HL-60/S4 treated with retinoic acid at 250 ng/mL for 4 days and 3 days (cell line): Measurements from ENCODE around the gene SMAD6.
"Not testable (repeated sequence)": the region's sequence is repeated elsewhere in the genome, so short reads cannot be mapped to it uniquely, and the experiment has no call there.

ENCODE experiments used
- in situ Hi-C: fragments of 300-500 bp; cut with MboI; formaldehyde crosslinking; loops from 2 replicates; pipeline ENCODE4 v1.7.0; 2022; ENCODE audit warnings: low sequenced_read_pairs

Gene SMAD6

DNA sequence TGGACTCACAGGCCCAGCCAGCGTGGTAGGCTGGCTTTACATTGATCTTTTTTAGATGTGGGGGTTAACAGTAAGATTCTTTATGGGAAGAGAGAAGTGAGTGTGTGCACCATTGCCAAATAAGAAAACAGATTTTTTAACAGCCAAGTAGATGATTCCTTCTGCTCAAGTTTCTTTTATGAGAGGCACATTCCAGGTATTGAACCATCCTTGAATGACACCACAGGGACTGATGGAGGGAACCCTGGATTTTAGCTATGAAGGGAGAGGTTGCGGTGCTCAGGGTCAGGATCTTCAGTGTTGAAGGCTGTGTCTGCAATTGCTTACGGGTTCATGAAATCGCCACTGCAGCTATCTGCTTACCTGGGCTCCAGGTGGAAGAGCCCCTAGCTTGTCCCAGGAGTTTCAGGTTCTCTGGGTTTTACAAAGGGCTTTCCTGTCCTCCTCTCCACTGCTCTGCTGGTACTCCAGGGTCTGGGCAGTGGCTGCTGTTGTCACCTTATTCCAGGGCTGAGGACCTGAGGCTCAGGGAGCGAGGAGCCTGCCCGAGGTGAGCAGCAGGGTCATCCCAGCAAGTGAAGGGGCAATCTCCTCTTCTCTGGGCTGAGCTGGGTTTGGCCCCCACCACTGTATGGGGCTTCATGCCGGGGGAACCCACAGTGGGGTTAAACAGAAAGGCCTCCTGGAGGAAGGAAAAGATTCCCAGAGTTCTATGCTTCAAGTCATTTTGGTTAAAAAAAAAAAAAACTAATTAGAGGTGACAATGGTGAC, 53.4 kb downstream of the SMAD6 start:
- in situ Hi-C loops: no loop called here

DNA sequence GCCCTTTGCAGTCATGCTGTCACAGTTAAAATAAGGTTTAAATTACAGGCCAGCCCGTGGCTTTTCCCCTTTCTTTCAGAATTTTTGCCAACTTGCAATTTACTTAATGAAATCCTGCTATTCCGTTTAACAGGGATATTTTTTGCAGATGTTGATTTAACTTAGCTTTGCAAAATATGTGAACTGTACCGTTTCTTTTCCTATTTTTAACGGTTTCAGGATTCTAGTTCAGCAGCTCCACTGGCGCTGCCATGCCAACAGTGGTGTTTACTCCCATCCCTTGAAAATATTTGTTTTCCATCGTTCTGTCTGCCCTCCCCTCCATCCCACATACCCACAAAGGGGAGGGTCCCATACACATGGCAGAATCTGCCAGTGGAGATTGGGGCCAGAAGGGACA, 54.3 kb downstream of the SMAD6 start:
- in situ Hi-C loops: no loop called here

DNA sequence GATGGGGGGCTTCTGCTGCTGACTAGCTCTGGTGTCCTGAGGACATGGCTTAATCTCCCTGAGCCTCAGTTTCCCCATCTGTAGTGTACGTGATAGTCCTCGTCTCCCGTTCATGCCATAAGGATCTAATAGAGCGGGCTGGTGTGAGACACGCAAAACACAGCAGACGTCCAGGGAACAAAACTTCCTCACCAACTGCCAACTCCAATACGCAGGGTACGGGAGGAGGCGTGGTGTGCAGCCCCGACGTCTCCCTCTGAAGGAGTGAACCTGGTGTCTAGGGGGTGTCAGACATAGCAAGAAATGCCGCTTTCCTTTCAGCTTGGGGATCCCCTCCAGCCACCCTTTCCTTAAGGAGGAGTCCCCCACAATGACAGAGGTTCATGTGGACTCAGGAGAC, 55.0 kb downstream of the SMAD6 start:
- in situ Hi-C loops: no loop called here

DNA sequence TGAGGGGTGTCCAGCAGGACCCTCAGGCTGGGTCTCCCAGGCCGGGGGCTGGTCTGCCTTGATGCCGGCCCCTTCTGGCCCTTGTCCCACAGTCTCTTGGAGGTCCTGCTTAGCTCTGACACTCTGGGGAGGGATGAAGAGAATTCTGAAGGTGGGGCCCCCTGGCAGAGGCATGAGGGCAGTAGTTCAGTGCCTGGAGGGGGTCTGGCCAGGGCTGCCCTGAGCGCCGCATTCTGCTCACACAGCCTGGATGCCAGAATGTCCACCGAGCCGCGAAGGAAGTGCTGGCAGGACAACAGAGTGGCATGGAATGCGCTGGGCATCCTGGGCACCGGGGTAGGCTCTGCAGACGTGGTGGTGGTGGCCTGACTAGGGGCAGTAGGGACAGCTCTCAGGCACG, 55.5 kb downstream of the SMAD6 start:
- in situ Hi-C loops: no loop called here

DNA sequence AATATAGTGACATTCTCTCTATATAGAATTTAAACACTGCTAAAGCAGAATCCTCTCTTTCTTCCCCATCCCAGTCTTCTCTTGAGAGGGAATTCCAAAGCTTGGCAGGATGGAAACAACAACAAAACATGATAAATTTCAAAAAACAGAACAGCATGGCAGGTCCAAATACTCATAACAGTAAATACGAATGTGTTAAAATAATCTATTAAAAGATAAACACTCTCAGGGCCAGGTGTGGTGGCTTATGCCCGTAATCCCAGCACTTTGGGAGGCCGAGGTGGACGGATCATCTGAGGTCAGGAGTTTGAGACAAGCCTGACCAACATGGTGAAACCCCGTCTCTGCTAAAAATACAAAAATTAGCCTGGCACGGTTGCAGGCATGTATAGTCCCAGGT, 56.2 kb downstream of the SMAD6 start:
- in situ Hi-C loops: not testable (repeated sequence)

DNA sequence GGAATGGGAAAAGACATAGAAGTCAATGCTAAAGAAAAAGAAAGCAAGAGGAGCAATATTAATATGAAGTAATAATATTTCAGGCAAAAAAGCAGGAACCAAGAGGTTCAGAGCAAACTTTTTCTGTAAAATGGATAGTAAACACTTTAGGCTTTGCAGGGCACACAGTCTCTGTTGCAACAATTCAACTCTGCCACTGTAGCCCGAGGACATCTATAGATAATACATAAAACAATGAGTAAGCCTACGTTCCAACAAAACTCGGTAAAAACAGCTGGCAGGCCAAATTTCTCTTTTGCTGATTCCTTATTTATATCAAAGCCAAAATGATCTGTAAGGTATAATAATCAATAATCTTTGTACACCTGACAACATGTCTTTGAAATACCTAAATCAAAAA, 56.8 kb downstream of the SMAD6 start:
- in situ Hi-C loops: no loop called here

DNA sequence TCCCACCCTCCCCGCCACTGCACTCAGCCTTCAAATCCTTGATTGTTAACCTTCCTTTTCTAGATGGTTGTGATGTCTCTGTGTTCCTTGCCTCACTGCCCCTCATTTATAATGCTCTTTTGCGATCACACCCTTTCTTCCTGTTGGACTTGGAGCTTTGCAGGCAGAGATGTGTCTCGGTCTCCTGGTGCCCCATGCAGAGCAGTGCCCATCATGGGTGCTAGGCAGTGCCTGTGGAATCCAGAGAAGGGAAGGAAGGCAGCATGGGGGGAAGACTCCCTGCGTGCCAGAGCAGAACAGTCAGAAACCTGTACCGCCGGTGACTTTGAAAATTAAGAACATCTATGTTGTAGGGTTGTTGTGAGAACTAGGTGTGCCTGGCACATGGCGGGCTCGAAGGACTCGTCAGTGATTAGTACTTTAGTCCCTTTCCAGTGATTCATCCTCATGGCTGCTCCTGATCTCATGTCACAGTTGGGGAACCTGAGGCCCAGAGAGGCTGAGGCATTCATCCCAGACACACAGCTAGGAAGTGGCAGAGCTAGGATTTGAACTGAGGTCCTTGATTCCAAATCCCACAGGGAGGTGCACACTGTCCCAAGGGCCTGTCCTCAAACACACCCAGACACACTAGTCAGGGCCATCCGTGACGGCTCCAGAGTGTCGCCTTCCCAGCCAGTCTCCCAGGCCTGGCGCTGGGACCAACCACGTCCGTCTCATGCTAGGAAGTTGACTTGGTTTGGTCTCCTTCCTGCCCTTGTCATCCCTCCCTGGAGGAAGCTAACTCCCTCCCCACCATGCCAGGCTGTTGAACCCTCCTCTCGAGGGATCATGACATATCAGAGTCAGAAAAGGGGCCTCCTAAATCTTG, 58.3 kb downstream of the SMAD6 start:
- in situ Hi-C loops: no loop called here

DNA sequence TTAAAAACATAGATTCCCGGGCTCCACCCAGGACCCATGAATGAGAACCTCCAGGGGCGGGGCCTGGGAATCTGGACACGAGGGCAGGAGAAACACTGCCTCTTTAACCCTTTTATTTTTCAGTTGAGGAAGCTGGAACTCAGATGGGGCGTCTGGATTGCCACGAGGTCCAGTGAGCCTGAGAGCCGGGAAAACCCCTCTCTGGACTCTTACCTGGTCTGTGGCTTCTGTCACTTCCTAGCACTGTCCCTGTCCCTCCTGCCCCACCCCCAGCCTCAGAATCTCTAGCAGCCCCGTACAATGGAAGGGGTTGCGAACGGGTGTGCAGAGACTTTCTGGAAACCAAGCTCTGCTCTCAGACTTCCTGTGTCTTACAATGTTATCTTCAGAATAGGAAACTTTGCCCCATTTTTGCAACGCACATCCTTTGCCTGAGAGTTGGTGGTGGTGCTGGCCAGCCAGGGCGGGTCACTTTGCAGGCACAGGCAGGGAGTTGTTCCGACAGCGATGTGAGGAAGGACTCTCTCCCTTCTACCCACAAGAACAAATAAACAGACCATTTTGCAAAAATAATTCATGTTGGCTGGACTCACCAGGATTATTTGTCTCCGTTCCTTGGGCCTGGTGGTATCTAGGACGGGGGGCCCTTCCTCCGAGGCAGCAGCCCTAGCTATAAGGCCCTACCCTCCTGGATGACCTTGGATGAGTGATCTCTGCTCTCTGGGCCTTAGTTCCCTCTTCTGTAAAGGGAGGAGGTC, 59.1 kb downstream of the SMAD6 start:
- in situ Hi-C loops: no loop called here

DNA sequence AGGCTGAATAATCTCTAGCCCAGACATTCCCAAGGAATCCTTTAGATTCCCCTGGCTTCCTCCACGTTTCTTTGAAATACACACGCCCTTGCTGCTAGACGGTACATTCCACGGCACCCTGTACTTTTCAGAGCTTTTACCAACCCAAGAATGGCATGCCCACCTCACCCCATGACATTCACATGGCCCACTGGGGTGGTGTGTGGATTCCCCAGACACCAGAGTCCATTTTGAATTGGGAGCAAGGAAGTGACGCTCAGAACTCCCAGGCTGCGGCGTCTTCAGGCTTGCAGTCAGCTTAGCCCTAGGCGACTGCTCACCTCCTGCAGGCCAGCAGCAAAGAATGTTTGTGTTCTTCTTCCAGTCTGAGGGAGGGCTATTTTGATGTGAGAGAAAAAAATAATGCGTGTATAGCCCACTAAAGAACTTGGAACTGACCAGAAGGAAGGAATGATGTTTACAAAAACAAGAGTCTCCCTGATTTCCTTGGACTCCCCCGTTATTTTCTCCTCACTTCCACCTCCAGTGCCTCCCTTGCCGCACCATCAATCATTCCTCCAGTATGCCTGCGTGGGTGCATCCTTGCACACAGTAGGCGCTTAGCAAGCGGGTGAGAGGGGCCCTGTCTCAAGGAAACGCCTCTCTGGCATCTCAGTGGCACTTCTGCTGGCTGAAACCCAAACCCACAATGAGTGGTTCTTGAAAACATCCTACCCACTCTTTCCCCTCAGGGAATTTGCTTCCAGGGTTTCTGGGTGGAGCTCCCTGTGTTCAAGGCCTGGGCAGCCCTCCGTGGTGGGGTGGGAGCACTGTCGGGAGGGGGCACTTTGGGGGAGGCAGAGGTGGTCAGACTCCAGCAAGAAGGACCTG, 59.9 kb downstream of the SMAD6 start:
- in situ Hi-C loops: no loop called here

DNA sequence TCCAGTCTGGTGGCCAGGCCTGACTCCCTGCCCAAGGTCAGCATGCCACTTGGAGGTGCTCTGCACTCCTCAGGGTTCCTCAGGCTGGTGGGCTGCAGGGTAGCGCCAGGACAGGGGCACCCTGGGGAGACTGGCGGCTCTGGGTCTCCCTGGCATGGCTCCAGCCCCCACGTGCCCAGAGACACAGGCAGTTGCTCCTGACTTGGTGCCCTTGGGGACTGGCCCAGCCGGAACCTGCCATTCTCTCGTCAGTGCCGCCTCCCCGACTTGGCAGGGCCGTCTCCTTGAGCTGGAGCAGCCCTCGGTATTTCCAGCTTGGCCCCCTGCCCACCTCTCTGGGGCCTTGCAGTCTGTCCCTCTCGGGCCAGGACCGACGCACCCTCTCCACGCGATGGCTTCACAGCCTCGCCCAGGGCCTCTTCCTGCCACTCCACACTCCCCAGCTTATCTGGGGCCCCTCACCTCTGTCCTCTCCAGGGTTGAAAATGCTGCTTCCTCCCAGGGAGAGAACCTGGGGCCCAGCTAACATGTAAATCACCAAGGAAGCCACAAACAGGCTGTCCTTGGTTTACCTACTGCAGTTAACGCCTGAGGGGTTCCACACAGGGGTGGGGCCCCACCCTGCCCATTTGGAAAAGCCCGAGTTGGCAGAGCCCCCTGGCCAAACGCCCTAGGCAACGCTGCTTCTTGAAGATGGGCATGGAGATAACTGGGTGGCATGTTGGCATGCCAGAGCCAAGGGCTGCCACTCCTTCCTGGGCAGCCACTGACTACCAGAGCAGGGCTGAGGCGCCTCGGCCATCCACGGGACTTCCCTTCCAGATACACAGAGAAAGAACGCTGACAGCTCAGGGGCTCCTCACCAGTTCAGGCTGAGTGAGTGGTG, 61.4 kb downstream of the SMAD6 start:
- in situ Hi-C loops: no loop called here

DNA sequence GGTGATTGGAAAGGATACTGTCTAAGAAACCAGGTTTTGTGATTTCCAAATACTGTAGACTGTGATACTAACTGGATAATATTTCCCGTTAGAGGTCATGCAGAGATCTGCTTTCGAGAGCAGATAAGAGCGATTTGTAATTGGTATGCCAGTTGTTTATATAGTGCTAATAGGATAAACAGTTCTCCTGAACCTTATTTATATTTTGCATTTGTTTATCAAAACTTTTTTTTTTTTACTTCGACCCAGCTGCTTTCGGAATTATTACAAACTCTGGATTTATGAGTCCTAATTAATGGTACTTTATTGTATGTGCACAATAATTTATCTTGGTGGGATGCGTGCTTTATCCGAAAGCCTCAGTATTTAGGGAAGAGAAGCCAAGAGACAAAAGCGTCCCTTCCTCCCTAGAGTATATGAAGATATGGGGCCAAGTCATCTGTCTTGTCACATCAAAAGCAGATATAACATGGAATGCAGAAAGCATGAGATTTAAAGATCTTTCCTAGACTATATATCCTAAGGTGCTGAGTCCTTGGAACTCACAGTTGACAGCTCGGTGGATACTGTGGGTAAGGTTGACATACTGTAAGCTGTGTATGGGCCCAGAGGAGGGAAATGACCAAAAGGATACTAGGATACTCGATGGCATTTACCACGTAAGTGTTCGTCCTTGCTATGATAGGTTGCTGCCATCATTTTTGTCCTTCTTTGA, 62.2 kb downstream of the SMAD6 start:
- in situ Hi-C loops: no loop called here

DNA sequence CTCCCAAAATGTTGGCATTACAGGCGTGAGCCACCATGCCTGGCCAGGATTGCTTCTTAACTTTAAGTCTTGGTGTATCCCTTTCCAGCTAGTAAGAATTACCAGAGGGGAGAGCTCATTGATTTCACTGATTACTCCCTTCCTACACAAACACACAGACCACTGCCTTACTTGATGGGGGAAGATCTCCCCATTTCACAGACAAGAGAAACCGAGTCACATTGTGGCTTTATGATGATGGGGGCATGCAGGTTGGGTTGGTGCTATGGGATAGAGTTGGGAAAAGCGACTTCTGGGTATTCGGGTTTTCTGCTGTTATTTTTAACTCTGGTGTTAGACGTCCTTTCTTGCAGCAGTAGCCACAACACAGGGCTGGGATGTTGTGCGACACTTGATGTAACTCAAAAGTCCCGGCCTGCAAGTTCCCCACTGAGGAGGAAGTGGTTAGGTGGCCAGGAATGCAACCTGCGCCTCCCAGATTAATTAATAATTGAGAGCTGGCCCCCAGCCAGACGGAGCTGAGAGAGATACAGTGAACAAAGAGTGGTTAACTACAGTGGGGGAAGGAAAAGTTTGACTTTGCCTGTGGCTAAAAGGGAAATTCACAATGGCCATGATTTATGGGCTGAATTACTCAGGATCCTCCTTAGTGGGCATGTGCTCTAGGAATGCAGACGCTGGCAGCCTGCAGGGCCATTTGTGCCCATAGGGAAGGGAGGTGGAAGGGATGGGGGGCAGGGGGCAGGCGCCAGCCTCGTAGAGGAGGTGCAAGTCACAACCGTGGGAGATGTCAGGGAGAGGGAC, 63.6 kb downstream of the SMAD6 start:
- in situ Hi-C loops: no loop called here

DNA sequence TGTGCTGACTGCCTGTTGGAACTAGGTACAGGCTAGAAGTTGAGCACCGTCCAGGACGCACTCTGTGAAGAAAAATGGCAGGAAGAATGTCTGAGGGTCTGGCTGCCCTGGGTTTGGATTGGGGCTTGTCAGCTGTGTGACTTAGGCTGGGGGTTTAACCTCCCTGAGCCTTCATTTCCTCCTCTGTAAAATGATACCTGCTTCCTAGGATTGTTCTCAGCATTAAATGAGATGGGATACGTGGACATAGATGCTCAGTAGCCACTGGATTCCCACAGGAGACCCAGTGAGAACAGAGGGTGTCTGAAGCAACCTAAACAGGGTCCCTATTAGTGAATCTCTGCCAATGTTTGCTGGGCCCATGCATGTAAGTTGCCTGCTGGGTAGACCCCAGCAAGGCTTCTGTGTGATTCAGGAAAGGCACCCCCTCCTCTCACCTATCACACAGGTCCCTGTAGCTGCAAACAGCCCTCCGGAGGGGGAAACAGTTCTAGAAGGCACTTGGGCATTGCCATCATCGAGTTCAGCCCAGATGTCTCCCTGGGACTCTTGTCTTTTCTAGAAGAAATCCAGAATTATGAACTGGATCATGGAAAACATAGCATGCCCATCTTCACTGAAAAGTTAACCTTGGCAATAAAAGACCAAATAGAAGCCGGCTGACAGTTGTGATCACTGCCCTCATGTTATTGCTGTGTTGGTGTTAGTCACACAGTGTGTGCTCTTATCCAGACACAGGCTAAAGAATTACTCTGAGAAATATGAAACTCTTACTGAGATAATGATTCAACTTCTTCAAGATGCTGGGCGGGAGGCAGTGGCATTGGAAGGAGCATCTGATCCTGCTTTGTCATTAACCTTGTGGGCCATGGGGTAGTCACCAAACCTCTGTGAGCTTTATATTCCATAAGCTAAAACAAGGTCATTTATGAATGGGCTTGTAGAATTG, 64.5 kb downstream of the SMAD6 start:
- in situ Hi-C loops: no loop called here

DNA sequence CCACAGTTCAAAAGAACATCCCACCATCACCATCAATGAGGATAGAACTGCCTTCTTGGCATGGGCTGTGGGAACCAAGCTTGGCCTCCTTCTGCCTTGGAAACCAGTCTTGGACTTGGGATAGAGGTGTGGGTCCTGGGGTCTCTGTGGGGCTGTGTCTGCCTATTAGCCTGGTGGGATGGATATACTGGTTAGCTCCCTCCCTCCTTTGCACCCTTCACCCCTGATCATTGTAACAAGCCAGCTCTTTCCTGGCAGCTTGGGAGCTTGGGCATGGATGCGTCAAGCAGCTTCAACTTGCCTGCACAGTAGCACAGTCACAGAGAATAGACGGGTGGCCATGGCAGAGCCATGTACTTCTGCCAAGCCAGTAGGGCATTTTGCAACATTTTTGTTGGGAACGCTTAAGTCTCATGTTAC, 65.2 kb downstream of the SMAD6 start:
- in situ Hi-C loops: no loop called here

DNA sequence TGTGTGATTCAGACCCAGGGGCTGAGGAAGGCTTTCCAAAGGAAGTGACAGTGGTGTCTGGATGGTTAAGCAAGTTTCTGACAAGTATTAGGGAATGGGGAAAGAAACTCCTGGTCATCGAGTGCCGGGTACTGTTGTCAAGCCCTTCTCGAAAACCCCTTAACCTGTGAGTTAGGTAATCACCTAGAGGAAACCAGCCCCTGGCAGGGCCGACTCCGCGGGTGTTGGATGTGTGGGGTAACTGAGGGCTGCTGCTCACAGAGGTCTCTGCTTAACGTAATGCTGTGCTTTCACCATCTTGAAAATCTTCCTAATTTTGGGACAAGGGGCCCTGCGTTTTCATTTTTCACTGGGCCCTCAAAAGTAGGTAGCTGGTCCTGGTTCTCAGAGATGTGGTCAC, 67.0 kb downstream of the SMAD6 start:
- in situ Hi-C loops: no loop called here

DNA sequence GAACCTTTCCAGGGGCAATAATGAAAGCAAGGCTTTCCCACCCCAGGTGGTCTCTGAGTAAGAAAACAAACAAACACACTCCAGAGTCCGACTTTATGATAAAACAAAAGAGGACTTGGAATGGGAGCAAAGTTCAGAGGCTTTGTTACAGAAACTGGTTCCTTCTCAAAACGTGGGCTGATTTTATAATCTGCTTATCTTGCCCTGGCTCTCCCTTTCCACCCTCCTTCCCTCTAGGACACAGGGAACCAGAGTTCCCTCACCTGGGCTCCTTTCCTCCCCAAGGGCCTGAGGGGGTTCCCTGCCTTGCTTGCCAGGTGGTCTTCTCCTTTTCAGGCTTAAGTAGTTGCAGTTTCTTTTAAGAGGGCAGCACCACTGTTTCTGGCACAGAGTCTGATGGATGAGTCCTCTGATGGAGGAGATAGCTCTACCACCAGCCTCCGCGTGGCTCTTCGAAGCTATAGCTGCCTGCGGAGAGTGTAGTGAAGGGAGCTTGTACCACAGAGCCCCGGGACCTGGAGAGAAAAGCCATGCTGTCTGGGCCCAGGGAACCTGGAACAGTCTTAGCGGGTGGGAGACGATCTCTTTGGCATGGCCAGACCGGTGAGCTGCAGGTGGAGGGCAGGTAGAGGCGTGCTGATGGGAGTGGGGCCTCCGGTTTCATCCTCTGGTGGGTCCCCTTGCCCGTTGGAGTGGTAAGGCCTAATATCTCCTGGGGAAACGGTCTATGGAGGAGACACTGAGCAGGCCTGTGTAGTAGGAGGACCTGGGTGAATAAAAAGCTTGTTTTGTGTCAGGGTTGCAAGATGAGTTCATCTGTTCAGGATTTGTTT, 68.7 kb downstream of the SMAD6 start:
- in situ Hi-C loops: no loop called here
